NCI-H2227 treated with DMSO at 0.1 percent for 48 hours (cell line): Measurements from ENCODE around the gene CDK17.

Experiments used
- DNase-seq: peaks from one replicate; lab custom pipeline; 2025; lab: John Stamatoyannopoulos, UW

CDK17 gene

DNA sequence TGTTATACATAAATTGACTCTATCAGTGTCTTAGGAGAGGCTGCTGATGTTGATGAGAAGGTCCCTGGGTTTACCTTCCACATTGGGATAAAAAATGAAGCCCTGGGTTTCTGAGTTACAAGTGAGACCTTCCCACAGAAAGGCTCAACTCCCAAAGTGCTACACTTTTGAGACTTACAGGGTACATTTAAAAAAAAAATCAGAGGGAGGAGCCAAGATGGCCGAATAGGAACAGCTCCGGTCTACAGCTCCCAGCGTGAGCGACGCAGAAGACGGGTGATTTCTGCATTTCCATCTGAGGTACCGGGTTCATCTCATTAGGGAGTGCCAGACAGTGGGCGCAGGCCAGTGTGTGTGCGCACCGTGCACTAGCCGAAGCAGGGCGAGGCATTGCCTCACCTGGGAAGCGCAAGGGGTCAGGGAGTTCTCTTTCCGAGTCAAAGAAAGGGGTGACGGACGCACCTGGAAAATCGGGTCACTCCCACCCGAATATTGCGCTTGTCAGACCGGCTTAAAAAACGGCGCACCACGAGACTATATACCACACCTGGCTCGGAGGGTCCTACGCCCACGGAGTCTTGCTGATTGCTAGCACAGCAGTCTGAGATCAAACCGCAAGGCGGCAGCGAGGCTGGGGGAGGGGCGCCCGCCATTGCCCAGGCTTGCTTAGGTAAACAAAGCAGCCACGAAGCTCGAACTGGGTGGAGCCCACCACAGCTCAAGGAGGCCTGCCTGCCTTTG is 84.3 kb downstream of the CDK17 start:
- peak; percentile 21 for DNase-seq

DNA sequence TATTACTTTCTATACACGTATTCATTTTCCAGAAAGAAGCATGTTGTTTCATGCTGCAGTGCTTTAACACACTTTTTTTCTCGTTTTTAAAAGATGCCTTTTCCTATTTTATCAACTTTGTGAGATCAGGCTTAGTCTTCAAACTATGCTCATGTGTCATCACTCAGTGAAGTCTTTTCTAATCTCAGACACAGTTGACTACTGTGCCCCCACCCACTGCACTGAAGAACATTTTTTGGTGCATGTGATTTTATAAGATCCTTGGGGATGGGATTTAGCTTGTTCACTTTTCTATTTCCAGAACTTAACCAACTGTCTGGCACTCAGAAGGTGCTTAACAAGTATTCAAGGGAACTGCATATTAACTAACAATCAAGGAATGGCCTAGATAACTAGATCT is 85.5 kb downstream of the CDK17 start:
- no peak for DNase-seq

DNA sequence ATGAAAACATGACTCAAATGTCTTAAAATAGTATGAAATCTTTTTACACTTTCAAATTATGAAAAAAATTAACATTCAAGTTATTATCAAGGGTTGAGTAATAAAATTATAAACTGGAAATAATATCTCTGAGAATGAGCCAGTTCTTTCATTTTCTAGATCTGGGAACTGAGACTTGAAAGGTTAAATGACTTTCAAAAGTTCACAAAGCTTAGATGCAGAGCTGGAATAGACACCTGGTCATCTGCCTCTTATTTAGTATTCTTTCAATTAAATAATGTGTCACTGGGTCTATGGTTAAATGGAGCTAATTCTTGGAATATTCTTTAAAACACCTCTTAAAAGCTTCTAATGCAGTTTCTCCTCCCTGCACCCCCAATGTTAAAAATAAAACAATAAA is 86.6 kb downstream of the CDK17 start:
- DNase-seq, result no peak

DNA sequence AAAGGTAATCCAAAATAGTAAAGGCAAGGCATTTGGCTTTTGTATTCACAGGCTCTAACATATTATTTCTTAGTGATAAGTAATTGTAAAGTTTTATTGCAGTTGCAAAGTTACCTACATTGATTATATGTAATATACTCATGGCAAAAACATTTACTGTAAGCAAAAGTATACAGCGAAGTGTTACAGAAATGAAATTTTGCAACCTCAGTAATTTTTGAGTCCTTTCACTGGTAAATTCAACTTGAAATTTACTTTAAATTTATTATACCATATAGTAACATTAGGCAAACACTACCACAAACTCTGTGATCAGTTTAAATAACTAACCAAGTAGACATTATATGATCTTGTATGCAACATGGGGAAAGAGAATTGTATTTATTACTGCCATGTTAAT is 89.0 kb downstream of the CDK17 start:
- no peak for DNase-seq

DNA sequence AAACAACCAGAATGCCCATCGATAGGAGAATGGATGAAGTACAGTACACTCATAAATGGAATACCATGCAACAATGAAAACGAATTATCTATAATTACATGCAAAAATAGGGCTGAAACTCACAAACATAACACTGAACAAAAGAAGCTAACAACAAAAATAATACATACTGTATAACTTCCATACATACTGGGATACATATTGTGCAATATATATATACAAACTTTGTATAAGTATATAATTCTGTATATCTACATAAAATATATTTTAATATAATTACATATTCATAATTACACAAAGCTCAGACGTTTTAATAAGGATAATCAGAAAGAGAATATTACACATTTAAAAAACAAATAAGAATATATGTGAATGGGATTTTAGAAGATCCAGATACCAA is 90.2 kb downstream of the CDK17 start:
- no peak for DNase-seq

DNA sequence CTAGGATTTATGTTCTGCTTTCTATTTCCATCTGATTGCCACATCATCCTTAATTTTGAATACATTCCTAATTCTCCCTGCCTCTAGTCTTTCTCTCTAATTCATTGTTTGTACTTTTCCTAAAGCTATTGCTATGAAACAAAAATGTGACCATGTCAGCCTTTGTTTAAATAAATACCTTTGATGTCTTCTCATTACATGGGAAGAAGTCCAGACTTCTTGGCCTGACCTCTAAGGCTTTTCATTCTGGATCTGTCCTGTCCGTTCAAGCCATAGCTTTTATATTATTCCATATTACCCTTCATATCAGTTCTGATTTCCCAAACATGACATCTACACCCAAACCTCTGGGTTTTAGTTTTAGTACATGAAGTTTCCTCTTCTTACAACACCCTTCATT is 91.4 kb downstream of the CDK17 start:
- DNase-seq, result no peak

DNA sequence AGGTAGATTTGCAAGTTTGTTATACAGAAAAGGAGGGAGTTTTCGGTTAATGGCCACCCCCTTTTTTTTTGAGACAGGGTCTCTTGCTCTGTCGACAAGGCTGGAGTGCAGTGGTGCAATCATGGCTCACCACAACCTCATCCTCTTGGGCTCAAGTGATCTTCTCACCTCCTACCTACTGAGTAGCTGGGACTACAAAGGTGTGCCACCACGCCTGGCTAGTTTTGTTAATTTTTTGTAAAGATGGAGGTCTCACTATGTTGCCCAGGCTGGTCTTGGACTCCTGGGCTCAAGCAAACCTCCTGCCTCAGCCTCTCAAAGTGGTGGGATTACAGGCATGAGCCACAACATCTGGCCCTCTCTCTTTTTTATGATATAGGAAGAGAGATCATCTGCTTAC is 94.6 kb downstream of the CDK17 start:
- no peak for DNase-seq

DNA sequence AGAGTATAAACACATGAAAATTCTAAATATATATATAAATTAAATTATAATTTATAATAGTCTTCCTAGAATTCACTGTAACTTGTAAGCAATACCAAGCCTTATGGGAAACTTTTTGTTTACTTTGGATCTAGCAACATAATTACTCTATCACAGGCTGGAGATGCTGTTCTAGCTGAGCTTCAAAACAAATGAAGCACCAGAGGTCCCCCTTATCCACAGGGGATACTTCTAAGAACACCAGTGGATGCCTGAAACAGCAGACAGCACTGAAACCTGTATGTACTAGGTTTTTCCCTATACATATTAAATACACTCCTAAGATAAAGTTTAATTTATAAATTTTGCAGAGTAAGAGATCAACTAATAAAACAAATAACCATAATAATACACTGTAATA is 96.6 kb downstream of the CDK17 start:
- DNase-seq, result no peak

DNA sequence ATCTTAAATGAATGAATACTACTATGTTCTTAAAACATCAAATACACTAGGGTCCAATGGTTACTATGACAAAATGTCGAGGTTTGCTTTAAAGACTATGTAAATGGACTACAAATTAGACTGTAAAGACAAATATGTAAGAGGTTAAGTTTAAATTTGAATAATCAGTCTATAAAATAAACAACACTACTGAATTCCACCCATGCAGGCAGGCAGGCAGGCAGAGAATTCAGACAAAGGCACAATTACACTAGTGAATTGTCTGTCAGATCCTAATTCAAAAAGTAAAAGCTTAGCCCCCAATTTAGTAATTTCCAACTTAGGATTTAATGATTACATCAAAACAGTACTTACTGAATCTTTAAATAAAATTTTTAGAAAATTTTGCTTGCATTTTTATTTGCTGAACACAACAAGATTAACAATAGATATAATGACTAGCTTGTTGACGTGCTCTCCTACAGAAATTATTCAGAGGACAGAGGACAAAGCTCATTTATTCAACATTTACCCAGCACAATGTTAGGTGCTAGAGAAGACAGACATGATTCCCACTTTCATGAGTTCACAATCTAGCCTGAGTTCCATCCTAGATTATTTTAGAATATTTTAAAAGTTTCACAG is 97.4 kb downstream of the CDK17 start:
- no peak for DNase-seq

DNA sequence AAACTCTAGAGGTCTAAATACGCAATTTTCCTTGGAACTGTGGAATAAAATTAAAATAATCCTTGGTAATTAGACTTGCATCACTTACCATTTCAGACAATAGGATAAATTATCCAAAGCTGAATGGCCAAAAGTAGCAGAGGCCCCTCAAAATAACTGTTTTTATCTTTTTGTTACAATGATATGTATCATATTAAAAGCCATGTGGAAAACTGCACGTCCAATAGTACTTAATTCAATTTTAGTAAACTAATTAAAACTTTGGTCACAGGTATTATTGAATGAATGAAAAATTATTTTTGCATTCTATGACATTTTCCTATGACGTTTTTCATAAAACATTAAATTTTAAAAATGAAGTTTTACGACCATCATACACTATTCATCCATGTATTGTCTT is 98.5 kb downstream of the CDK17 start:
- no peak for DNase-seq

DNA sequence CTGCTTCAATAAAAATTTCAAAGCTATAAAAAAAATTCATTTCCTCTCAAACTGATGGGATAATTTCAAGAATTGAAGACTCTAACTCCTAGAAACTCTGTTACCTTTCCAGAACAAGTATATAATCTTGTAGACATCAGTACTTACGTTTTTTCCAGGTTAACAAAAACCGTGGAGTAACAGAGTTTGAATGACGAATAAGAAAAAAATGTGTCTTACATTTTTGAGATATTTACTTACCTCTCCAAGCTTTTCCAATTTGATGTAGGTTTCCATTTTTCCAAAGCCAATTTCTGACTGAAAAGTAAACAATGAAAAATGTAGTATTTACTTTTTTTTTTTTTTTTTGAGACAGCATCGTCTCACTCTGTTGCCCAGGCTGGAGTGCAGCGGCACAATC is 100.2 kb downstream of the CDK17 start:
- no peak for DNase-seq

DNA sequence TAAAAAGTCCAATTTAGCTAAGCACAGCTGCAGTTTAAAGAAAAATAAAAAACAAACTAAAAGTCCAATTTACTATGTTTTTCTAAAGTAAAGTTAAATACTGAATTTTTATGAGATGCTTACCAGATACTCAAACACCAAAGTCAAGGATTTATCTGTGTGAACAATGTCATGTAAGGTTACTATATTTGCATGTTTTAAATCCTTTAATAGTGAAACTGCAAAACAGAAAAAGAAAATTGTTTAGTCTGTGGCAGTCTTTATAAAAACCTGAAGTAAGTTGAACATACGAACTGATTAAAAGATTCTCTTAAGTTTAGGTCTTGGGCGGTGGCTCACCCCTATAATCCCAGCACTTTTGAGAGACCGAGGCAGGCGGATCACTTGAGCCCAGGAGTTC is 102.7 kb downstream of the CDK17 start:
- no peak for DNase-seq

DNA sequence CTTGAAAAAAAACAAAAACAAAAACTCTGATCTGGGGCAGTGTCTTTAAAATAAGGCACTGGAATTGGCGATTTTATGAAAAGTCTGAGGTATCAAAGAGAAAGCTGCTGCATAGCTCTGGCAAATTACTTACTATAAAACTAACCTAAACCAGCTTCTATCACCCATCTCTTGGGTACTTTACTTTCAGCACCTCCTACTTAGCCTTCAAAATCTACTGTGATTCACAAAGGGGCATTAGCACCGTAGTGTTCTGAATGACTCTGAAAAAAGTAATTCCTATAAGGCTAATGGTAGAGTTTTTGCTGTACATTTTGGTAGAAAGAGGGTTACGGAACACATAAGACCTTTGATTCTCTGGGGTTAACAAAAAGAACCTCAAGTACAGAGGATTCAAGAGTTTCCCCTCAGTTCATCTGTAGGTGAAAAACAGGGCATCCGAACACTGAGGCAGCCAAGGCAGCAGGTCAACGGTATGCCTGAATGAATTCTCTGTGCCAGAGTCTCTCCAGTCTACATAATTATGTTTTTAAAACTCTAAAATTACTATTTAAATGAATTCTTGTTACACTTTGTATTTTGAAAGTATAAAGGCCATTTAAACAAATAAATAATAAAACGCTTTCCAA is 104.6 kb downstream of the CDK17 start:
- no peak for DNase-seq

DNA sequence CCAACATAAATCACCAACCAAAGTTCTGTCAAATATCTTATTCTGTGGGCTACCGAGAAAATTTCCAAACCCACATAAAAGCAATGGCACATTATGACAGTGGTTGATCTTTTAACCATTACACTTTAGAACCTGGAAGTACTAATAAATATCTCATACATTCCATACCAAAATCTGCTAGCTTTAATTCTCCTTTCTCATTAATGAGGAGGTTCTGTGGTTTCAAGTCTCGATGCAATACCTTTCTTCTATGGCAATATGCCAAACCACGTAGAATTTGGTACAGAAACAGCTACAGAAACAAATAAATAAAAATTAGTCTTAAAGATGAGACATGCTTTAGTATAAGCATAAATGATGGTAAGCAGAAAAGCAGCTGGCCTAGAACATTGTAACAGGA is 105.4 kb downstream of the CDK17 start:
- DNase-seq, result no peak

DNA sequence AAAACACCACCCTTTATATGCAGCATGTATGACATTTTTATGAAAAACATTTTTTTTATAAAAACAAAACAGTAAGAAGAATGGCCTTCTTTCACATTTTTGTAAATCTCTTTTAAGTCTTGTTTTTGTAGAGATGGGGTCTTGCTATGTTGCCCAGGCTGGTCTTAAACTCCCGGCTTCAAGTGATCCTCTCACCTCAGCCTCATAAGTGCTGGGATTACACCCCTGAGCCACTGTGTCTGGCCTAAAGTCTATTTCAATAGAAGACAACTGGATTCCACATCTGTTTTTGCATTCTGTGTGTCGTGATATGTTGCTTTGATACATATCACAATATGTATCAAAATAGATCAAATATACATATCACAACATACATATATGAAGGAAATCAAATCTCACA is 107.1 kb downstream of the CDK17 start:
- no peak for DNase-seq

DNA sequence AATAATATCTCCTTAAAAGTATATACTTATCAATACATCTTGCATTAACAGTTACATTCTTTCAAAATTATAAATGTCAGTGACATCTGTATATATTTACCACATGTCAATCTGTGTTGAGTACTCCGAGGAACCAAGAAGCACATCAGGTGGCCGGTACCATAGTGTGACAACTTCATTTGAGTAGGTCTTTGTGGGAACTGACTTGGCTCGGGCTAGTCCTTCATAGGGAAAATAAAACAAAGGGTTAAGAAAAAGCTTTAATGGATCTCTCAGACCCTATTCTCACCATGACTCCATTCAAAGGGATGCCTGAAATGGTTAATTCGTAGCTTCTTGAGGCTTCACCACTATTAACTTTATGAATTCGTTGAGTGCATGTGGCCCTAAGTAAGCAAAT is 111.2 kb downstream of the CDK17 start:
- DNase-seq, result no peak

DNA sequence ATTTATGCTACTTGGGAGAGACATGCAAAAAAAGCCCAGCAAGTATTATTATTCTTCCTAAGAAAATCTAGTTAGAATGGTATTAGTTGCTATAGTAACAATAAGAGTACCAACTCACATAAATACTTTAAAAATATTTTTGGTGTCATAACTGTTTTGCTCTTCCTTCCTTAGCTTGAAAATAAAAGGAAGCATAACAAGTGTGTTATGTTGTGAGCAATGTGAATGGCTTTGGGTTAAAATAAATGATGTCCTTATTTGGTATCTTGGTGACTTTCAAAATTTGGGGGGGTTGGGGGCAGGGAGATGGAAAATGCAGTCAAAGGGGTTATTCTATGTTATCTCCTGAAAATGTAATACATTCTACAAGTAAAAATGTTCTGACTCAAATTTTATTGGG is 115.1 kb downstream of the CDK17 start:
- no peak for DNase-seq

DNA sequence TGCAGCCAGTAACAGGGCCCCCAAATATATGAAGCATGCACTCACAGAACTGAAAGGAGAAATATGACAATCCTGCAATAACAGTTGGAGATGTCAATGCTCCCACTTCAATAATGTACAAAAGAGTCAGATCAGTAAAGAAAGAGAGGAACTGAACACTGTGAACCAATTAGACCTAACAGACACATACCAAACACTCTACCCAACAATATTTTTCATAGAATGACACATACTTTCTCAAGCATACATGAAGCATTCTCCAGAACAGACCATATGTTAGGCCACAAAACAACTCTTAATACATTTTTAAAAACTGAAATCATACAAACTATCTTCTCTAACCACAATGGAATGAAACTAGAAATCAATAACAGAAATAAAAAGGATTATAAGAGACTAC is 125.9 kb downstream of the CDK17 start:
- no peak for DNase-seq

DNA sequence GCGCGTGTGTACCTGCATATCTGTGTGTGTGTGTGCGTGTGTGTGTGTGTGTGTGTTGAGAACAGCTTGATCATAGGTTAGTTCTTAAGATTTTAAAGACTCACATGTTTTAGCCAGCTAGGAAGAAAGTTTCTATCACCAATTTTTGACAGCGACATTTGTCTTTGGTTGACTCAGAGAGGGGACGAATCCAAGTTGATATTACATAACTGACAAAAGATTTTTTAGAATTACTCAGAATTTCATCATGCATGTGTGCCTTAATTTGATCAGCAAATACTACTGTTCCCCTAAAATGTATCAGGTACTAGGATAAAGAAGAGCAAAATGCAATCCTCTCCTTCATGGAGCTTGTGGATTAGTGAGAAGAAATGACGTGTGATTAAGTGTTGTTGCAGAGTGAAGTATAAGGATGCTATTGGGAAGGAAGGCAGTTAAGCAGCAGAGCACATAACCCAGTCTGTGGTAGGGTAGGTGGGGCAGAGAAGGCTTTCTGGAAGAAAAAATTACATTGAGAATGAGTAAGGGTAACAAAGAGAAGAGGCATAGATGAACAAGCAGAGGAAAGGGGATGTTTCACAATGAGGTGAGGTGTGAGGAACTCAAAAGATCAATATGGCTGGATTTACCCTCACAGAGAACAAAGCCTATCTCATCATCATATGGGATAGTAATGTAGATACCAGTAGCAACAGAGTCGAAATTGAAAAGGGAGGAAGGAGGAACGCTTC is 128.6 kb downstream of the CDK17 start:
- DNase-seq, result no peak

DNA sequence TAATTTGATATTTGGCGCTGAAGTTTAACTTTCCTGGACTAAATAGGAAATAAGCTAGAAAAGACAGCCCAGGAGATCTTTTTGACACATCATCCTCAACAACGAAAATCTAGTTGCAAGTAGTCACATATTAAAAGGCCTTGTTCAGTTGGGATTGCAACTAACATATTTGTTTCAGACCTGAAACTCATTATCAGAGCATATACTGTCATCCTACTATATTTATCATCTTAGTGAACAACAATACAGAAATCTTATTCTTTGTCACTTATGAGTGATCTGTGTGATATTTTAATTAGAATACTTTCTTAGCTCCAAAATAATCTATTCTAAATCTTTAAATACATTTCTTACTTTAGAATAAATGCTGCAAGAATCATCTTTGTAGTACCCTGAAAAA is 134.0 kb downstream of the CDK17 start:
- DNase-seq, result no peak

DNA sequence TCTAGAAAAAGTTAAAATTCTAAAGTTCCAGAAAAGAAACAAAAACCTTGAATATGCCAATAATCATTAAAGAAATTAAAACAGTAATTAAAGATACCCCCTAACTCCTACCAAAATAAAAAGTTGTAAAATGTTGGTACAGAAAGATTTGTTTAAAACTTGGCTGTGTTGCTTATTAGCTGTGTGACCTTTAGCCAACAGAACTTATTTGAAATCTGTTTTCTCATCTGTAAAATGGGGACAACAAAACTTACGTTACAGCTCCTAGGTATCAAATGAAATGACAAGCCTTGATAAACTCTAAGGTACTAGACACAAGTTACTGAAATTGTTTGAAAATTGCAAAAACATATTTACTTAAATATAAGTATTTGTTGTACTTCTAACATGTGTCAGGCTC is 134.4 kb downstream of the CDK17 start:
- no peak for DNase-seq

DNA sequence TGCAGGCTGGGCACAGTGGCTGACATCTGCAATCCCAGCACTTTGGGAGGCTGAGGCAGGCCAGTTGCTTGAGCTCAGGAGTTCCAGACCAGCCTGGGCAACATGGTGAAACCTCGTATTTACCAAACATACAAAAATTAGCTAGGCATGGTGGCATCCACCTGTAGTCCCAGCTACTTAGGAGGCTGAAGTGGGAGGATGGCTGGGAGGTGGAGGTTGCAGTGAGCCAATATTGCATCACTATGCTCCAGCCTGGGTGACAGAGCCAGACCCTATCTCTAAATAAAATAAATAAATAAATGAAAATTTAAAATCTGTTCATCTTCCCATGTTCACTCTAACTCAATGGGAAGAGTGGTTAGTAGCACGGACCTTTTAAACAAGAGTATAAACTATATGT is 134.8 kb downstream of the CDK17 start:
- DNase-seq, result no peak

DNA sequence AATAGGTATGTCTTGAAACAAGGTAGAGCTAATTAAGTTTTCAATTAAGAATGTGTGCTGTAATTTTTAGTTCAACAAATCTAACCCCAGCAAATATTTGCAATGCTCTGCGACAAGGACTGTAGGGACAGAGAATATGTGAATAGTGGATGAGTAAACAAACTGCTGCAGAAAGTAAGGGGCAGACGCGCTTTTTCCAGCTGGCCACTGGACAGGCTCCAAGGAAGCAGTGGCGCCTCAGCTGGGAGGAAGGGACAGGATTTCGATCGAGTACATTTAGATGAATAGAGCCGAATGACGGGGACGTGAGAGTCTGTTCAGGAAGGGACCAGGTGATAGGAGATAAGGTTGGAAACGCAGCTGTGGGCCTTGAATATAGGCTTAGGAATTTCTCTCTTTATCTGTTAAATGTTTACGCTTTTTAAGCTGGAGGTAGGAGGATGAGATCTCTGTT is 136.8 kb downstream of the CDK17 start:
- no peak for DNase-seq
